H1 (cell line): ENCODE data around the gene SPATA6L. TPM values are rescaled to one million over a fixed set of nuclear protein-coding genes. Genes with fewer than 3 reads are reported as not detected.

Experiments used
- CTCF ChIA-PET: fragments of 300-600 bp; sonication (Branson Sonifier 250); formaldehyde crosslinking; loops from one replicate; lab custom pipeline; 2021; ENCODE audit not compliant: partially characterized antibody; lab: Charles Lee
- POLR2A ChIA-PET: fragments of 300-600 bp; sonication (Branson Sonifier 250); formaldehyde crosslinking; loops from one replicate; lab custom pipeline; 2021; ENCODE audit warnings: inconsistent platforms; ENCODE audit not compliant: partially characterized antibody; lab: Charles Lee
- DNase-seq, 2 experiments: peaks; one replicate each; pipeline versions ENCODE4 v3.0.0 to v3.0.0-alpha.2; 2010 to 2022; ENCODE audit warnings: low spot score in 2 of 2, low read depth in 1 of 2, mixed read lengths in 1 of 2
- FAIRE-seq: peaks from 2 replicates; lab custom pipeline; 2011; peaks lifted over from hg19 to GRCh38; lab: Jason Lieb, UNC
- H2AFZ ChIP-seq: 2 replicates; pipeline ENCODE4 v1.8.1; 2012; ENCODE audit warnings: low read length, inconsistent platforms
- H2AK5ac ChIP-seq: 2 replicates; pipeline ENCODE4 v1.6.1; 2013; ENCODE audit warnings: low read depth, low read length
- H2BK120ac ChIP-seq: replicated peaks from 2 replicates; pipeline ENCODE3; 2013; ENCODE audit warnings: low read depth, low read length, inconsistent platforms
- H2BK12ac ChIP-seq: 2 replicates; pipeline ENCODE4 v1.6.1; 2013; ENCODE audit warnings: low read depth, low read length
- H2BK15ac ChIP-seq: 2 replicates; pipeline ENCODE4 v1.6.1; 2013; ENCODE audit warnings: low read length
- H2BK20ac ChIP-seq: 2 replicates; pipeline ENCODE4 v1.6.1; 2013; ENCODE audit warnings: low read length
- H2BK5ac ChIP-seq: 2 replicates; pipeline ENCODE4 v1.6.1; 2013; ENCODE audit warnings: low read depth, low read length
- H3K14ac ChIP-seq: 2 replicates; pipeline ENCODE4 v1.6.1; 2013; ENCODE audit warnings: inconsistent platforms; ENCODE audit not compliant: insufficient read length
- H3K18ac ChIP-seq: 2 replicates; pipeline ENCODE4 v1.6.1; 2013; ENCODE audit warnings: low read length; ENCODE audit errors: extremely low read depth
- H3K23ac ChIP-seq: 2 replicates; pipeline ENCODE4 v1.6.1; 2013; ENCODE audit warnings: inconsistent platforms; ENCODE audit not compliant: insufficient read length
- H3K23me2 ChIP-seq: 2 replicates; pipeline ENCODE4 v1.6.1; 2013; ENCODE audit warnings: low read depth, low read length
- H3K27ac ChIP-seq: 2 replicates; pipeline ENCODE4 v1.6.1; 2011; ENCODE audit warnings: low read depth, low read length, inconsistent platforms
- H3K27me3 ChIP-seq, 4 experiments: replicated peaks in 1 of 4; 1 replicate in 1 of 4; 2 replicates in 3 of 4; pipeline versions ENCODE4 v1.6.1 to v1.8.1; 2011 to 2013; ENCODE audit warnings: low read length in 3 of 4, mild to moderate bottlenecking in 3 of 4, inconsistent platforms in 2 of 4, mixed read lengths in 2 of 4, moderate library complexity in 1 of 4; ENCODE audit not compliant: control insufficient read depth in 3 of 4, insufficient read depth in 3 of 4; ENCODE audit errors: extremely low read depth in 1 of 4
- H3K36me3 ChIP-seq, 4 experiments: 2 replicates each; pipeline versions ENCODE4 v1.6.1 to v1.8.1; 2011 to 2013; ENCODE audit warnings: mild to moderate bottlenecking in 4 of 4, low read length in 3 of 4, moderate library complexity in 2 of 4, control low read depth in 1 of 4, inconsistent platforms in 1 of 4; ENCODE audit not compliant: insufficient read depth in 4 of 4, control insufficient read depth in 2 of 4
- H3K4ac ChIP-seq: replicated peaks from 2 replicates; pipeline ENCODE3; 2013; ENCODE audit warnings: low read length, low read depth, mixed read lengths, inconsistent platforms; ENCODE audit not compliant: insufficient read length
- H3K4me1 ChIP-seq, 4 experiments: replicated peaks in 1 of 4; 1 replicate in 1 of 4; 2 replicates in 3 of 4; pipeline versions ENCODE4 v1.6.1 to v1.8.1; 2011 to 2013; ENCODE audit warnings: low read length in 3 of 4, inconsistent platforms in 2 of 4, mixed read lengths in 1 of 4; ENCODE audit not compliant: insufficient read depth in 4 of 4, control insufficient read depth in 3 of 4
- H3K4me2 ChIP-seq, 2 experiments: 2 replicates each; pipeline versions ENCODE4 v1.6.1 to v1.8.1; 2011 to 2013; ENCODE audit warnings: low read depth in 2 of 2, low read length in 2 of 2, control low read depth in 1 of 2, inconsistent platforms in 1 of 2, mild to moderate bottlenecking in 1 of 2; ENCODE audit not compliant: insufficient read depth in 1 of 2
- H3K4me3 ChIP-seq, 4 experiments: fragments of 200-600, 300-600 bp in 1 of 4; sonication (generic), shearing (Covaris generic), sonication (Bioruptor Twin) in 1 of 4; 2 replicates each; pipeline versions ENCODE4 v1.5.1 to v1.8.1; 2011 to 2016; ENCODE audit warnings: low read length in 4 of 4, low read depth in 3 of 4, control low read depth in 2 of 4, inconsistent platforms in 2 of 4, mild to moderate bottlenecking in 2 of 4, mixed read lengths in 1 of 4, moderate library complexity in 1 of 4; ENCODE audit not compliant: insufficient read depth in 2 of 4; ENCODE audit errors: extremely low read depth in 1 of 4
- H3K56ac ChIP-seq: replicated peaks from 2 replicates; pipeline ENCODE3; 2013; ENCODE audit warnings: low read depth, mild to moderate bottlenecking, mixed read lengths, low read length, inconsistent platforms; ENCODE audit not compliant: insufficient read length
- H3K79me1 ChIP-seq: 2 replicates; pipeline ENCODE4 v1.6.1; 2013; ENCODE audit warnings: low read depth, low read length, control low read depth
- H3K79me2 ChIP-seq, 2 experiments: 2 replicates each; pipeline versions ENCODE4 v1.6.1 to v1.8.1; 2012 to 2013; ENCODE audit warnings: low read length in 2 of 2, mild to moderate bottlenecking in 2 of 2, inconsistent platforms in 1 of 2; ENCODE audit not compliant: insufficient read depth in 2 of 2, control insufficient read depth in 1 of 2
- H3K9ac ChIP-seq, 4 experiments: replicated peaks in 1 of 4; 1 replicate in 1 of 4; 2 replicates in 3 of 4; pipeline versions ENCODE4 v1.6.1 to v1.8.1; 2011 to 2013; ENCODE audit warnings: low read depth in 3 of 4, low read length in 3 of 4, control low read depth in 2 of 4, mild to moderate bottlenecking in 2 of 4, moderate library complexity in 2 of 4, inconsistent platforms in 1 of 4; ENCODE audit errors: extremely low read depth in 1 of 4
- H3K9me3 ChIP-seq, 2 experiments: 2 replicates each; pipeline versions ENCODE4 v1.6.1 to v1.8.1; 2012 to 2013; ENCODE audit warnings: mild to moderate bottlenecking in 2 of 2, moderate library complexity in 2 of 2, control low read depth in 1 of 2, inconsistent platforms in 1 of 2, low read depth in 1 of 2, low read length in 1 of 2, mixed read lengths in 1 of 2; ENCODE audit not compliant: insufficient read depth in 2 of 2
- H4K20me1 ChIP-seq, 2 experiments: replicated peaks in 1 of 2; 2 replicates each; pipeline versions ENCODE3 to v1.8.1; 2011 to 2013; ENCODE audit warnings: inconsistent platforms in 2 of 2, low read length in 2 of 2, mild to moderate bottlenecking in 1 of 2; ENCODE audit not compliant: insufficient read depth in 2 of 2, control insufficient read depth in 1 of 2
- H4K5ac ChIP-seq: 2 replicates; pipeline ENCODE4 v1.6.1; 2013; ENCODE audit warnings: low read length, low read depth, mixed read lengths, inconsistent platforms; ENCODE audit not compliant: insufficient read length
- H4K8ac ChIP-seq: 2 replicates; pipeline ENCODE4 v1.8.0; 2013; ENCODE audit warnings: mild to moderate bottlenecking, moderate library complexity, low read length, inconsistent platforms; ENCODE audit not compliant: insufficient read depth; ENCODE audit errors: extremely low read depth
- H4K91ac ChIP-seq: replicated peaks from 2 replicates; pipeline ENCODE3; 2013; ENCODE audit warnings: low read length, mixed read lengths, inconsistent platforms; ENCODE audit not compliant: insufficient read length
- TCF12 ChIP-seq: IDR thresholded peaks from 2 replicates; pipeline ENCODE4 v1.6.1; 2011; ENCODE audit warnings: low read depth, mild to moderate bottlenecking, low read length
- WGBS, 2 experiments: shearing (Covaris generic) in 1 of 2; methylation state at CpG; one replicate each; pipeline versions ENCODE4 v1.1.6 to v1.1.7; 2013 to 2015; ENCODE audit warnings: low lambda C conversion rate in 2 of 2, mixed read lengths in 2 of 2, inconsistent platforms in 1 of 2, low coverage in 1 of 2, missing lambda C conversion rate in 1 of 2; ENCODE audit not compliant: insufficient replicate concordance in 2 of 2, insufficient coverage in 1 of 2, insufficient read length in 1 of 2; ENCODE audit errors: extremely low coverage in 1 of 2, missing lambda C conversion rate in 1 of 2; 5-methylcytosine and 5-hydroxymethylcytosine counted together
- polyA plus RNA-seq, 7 experiments: library from polyadenylated mRNA; depleted of rRNA in 3 of 7; stranded (reverse) in 5 of 7; unstranded in 2 of 7; fragments of >200 nt in 5 of 7; fragments of 200-250 nt in 2 of 7; gene quantifications; 1 replicate in 5 of 7; 2 replicates in 1 of 7; 4 replicates in 1 of 7; pipeline versions ENCODE4 v1.2.1 to v1.2.3, GENCODE V29; 2011 to 2013; ENCODE audit warnings: missing spikeins in 2 of 7, mixed read lengths in 2 of 7
- total RNA-seq: library from RNA; stranded (reverse); fragmentation: NEBNext Ultra II Directional; extraction: Animal tissue kit (Norgen Biotek cat#: 25700); gene quantifications from 2 replicates; pipeline ENCODE4 v1.2.1, GENCODE V29; 2021

Gene SPATA6L
- total and polyA plus RNA-seq, 2 of the 8 experiments (the other 6 are each of a cell fraction or from before 2014, with no cell fraction given), result 0.57 to 1.1 TPM

DNA sequence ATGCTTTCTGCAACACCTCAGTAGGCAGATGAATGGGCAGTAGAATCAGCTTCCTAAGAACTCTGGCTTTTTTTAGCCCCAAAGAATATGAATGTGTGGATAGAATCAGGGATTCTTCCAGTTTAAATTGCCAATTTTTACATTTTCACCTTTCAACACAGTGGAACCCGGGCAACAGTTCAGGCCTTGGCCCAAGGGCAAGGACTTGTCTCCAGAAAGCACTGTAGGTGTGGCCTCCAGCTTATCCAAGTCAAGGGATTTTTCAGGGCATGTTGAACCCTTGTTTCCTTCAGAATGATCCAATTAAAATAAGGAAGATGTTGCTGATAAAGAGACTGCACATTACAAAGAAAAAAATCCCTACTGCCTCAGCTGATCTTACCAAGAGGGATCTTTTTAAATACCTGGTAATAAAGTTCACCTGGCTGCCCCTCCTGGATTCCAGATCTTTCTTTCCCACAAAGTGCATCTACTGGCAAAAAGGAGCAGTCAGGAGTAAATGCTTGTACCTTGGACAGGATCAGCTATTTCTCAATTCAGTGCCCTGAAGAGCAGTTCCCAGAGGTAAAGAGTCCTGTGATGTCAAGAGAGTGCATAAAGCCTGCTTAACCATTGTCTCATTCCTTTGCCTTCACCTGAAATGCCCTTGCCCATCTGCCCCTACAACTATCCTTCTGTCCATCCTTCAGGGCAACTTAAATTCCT is 84.3 kb downstream of the SPATA6L start:
- no peak for FAIRE-seq
- no peaks in the 10 kb centered on the region for H3K79me2 ChIP-seq

More for the DNA sequence above, 84.3 kb downstream of the SPATA6L start:
- H3K4me3 ChIP-seq, result no peak overlapping the region
- H3K4me1 ChIP-seq, result no peaks in the 10 kb centered on the region
- no peak overlapping the region for H4K8ac ChIP-seq
- H4K20me1 ChIP-seq, result no peaks in the 10 kb centered on the region
- H3K23ac ChIP-seq, result no peak overlapping the region
- H3K9ac ChIP-seq, result no peak overlapping the region
- no peak overlapping the region for H3K56ac ChIP-seq
- no peak overlapping the region for H3K27ac ChIP-seq
- no peak overlapping the region for H4K91ac ChIP-seq
- H3K18ac ChIP-seq, result no peak overlapping the region
- H2BK15ac ChIP-seq, result no peak overlapping the region
- TF ChIP-seq TCF12, result no peak
- no peaks in the 10 kb centered on the region for H3K27me3 ChIP-seq
- H4K5ac ChIP-seq, result no peak overlapping the region
- no peak overlapping the region for H2BK12ac ChIP-seq
- ChIA-PET CTCF (no interaction called here), POLR2A (no interaction called here)
- H2AFZ ChIP-seq, result no peak overlapping the region
- WGBS, 2 experiments, result 71% methylated on average over 1 of the region's 1 CpG; no CpG with 5 or more reads in 1 of the 2 experiments
- H3K4me2 ChIP-seq, result no peak overlapping the region
- H3K14ac ChIP-seq, result no peak overlapping the region
- DNase-seq, result no peak
- no peak overlapping the region for H2BK20ac ChIP-seq
- H3K79me1 ChIP-seq, result no peaks in the 10 kb centered on the region
- H2BK120ac ChIP-seq, result no peak overlapping the region
- H3K4ac ChIP-seq, result no peak overlapping the region
- H2AK5ac ChIP-seq, result no peak overlapping the region
- H3K23me2 ChIP-seq, result no peaks in the 10 kb centered on the region; the same call in 1 of the 2 replicates
- H3K9me3 ChIP-seq, result no peaks in the 10 kb centered on the region
- H3K36me3 ChIP-seq, result no peaks in the 10 kb centered on the region
- no peak overlapping the region for H2BK5ac ChIP-seq
